ENCODE measurements around the gene GPR15. TPM values are rescaled to one million over a fixed set of nuclear protein-coding genes. Genes with fewer than 3 reads are reported as not detected.

The GPR15 gene
- total RNA-seq, 1 donor from 2014 or later, result not detected

GRCh38 chr3:98529856-98530459 is 1.8 kb upstream of the GPR15 start:
- Mint-ChIP-seq H3K36me3 (ENCODE audit: low read depth, unreplicated experiment) (no peaks in the 10 kb centered on the region), H3K4me3 (ENCODE audit: unreplicated experiment) (no peak overlapping the region), H3K9me3 (ENCODE audit: unreplicated experiment) (no peaks in the 10 kb centered on the region), H3K27me3 (ENCODE audit: unreplicated experiment) (no peaks in the 10 kb centered on the region), H3K27ac (ENCODE audit: unreplicated experiment) (no peak overlapping the region), H3K4me1 (ENCODE audit: unreplicated experiment) (no peaks in the 10 kb centered on the region)
- DNase-seq (ENCODE audit: low spot score), result no peak
- TF ChIP-seq, protein P1, sequence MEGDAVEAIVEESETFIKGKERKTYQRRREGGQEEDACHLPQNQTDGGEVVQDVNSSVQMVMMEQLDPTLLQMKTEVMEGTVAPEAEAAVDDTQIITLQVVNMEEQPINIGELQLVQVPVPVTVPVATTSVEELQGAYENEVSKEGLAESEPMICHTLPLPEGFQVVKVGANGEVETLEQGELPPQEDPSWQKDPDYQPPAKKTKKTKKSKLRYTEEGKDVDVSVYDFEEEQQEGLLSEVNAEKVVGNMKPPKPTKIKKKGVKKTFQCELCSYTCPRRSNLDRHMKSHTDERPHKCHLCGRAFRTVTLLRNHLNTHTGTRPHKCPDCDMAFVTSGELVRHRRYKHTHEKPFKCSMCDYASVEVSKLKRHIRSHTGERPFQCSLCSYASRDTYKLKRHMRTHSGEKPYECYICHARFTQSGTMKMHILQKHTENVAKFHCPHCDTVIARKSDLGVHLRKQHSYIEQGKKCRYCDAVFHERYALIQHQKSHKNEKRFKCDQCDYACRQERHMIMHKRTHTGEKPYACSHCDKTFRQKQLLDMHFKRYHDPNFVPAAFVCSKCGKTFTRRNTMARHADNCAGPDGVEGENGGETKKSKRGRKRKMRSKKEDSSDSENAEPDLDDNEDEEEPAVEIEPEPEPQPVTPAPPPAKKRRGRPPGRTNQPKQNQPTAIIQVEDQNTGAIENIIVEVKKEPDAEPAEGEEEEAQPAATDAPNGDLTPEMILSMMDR (IDR thresholded peaks at IDR 0.05; ENCODE audit: unreplicated experiment), result no peak

GRCh38 chr3:98530676-98531075 is 1.1 kb upstream of the GPR15 start:
- H3K27me3 Mint-ChIP-seq (ENCODE audit: unreplicated experiment), result no peaks in the 10 kb centered on the region
- no peaks in the 10 kb centered on the region for H3K4me1 Mint-ChIP-seq (ENCODE audit: unreplicated experiment)
- no peaks in the 10 kb centered on the region for H3K9me3 Mint-ChIP-seq (ENCODE audit: unreplicated experiment)
- no peak overlapping the region for H3K27ac Mint-ChIP-seq (ENCODE audit: unreplicated experiment)
- no peaks in the 10 kb centered on the region for H3K36me3 Mint-ChIP-seq (ENCODE audit: low read depth, unreplicated experiment)
- no peak overlapping the region for H3K4me3 Mint-ChIP-seq (ENCODE audit: unreplicated experiment)
- no peak for DNase-seq (ENCODE audit: low spot score)
- TF ChIP-seq, protein P1 (IDR thresholded peaks at IDR 0.05; ENCODE audit: unreplicated experiment), result no peak

GRCh38 chr3:98532275-98532637 is 478 bp downstream of the GPR15 start:
- no peaks in the 10 kb centered on the region for H3K9me3 Mint-ChIP-seq (ENCODE audit: unreplicated experiment)
- no peaks in the 10 kb centered on the region for H3K36me3 Mint-ChIP-seq (ENCODE audit: low read depth, unreplicated experiment)
- no peaks in the 10 kb centered on the region for H3K27me3 Mint-ChIP-seq (ENCODE audit: unreplicated experiment)
- H3K27ac Mint-ChIP-seq (ENCODE audit: unreplicated experiment), result no peak overlapping the region
- no peak for DNase-seq (ENCODE audit: low spot score)
- no peak overlapping the region for H3K4me3 Mint-ChIP-seq (ENCODE audit: unreplicated experiment)
- TF ChIP-seq, protein P1 (IDR thresholded peaks at IDR 0.05; ENCODE audit: unreplicated experiment), result no peak
- no peaks in the 10 kb centered on the region for H3K4me1 Mint-ChIP-seq (ENCODE audit: unreplicated experiment)

- TF ChIP-seq, protein P1 (IDR thresholded peaks at IDR 0.05; ENCODE audit: unreplicated experiment), result no peak
- no peaks in the 10 kb centered on the region for H3K9me3 Mint-ChIP-seq (ENCODE audit: unreplicated experiment)
- no peak overlapping the region for H3K27ac Mint-ChIP-seq (ENCODE audit: unreplicated experiment)
- no peaks in the 10 kb centered on the region for H3K36me3 Mint-ChIP-seq (ENCODE audit: low read depth, unreplicated experiment)
- no peaks in the 10 kb centered on the region for H3K27me3 Mint-ChIP-seq (ENCODE audit: unreplicated experiment)
- no peak overlapping the region for H3K4me3 Mint-ChIP-seq (ENCODE audit: unreplicated experiment)
- DNase-seq (ENCODE audit: low spot score), result no peak
- no peaks in the 10 kb centered on the region for H3K4me1 Mint-ChIP-seq (ENCODE audit: unreplicated experiment)
Measured at GRCh38 chr3:98532709-98533571, 1.2 kb downstream of the GPR15 start.

GRCh38 chr3:98534168-98534567 is 2.4 kb downstream of the GPR15 start:
- Mint-ChIP-seq H3K27me3 (ENCODE audit: unreplicated experiment) (no peaks in the 10 kb centered on the region), H3K9me3 (ENCODE audit: unreplicated experiment) (no peaks in the 10 kb centered on the region), H3K36me3 (ENCODE audit: low read depth, unreplicated experiment) (no peaks in the 10 kb centered on the region), H3K4me3 (ENCODE audit: unreplicated experiment) (no peak overlapping the region), H3K4me1 (ENCODE audit: unreplicated experiment) (no peaks in the 10 kb centered on the region), H3K27ac (ENCODE audit: unreplicated experiment) (no peak overlapping the region)
- TF ChIP-seq, protein P1 (IDR thresholded peaks at IDR 0.05; ENCODE audit: unreplicated experiment), result no peak
- no peak for DNase-seq (ENCODE audit: low spot score)

All from endothelial cell (in vitro differentiated cells).